Thoracic aorta (tissue), 2 donors: ENCODE measurements around the gene CERT1. TPM values are rescaled to one million over a fixed set of nuclear protein-coding genes. Genes with fewer than 3 reads are reported as not detected.

Experiments
- total RNA-seq, 2 donors: library from RNA; depleted of rRNA; stranded (reverse); fragments of >200 nt; gene quantifications; one replicate each; pipeline versions ENCODE4 v1.1.0 to v1.2.3, GENCODE V29; 2016

Gene CERT1
- total RNA-seq, 2 donors from 2014 or later, result 21.1 to 43.7 TPM

Other genes starting within 250 kb of the CERT1 start
- 10 to 100 TPM; 13.2 to 29.1 TPM for gene HMGCR, start 174.4 kb downstream of the CERT1 start, total RNA-seq
- gene POLK, start 262 bp upstream of the CERT1 start, total RNA-seq, result 10 to 100 TPM; 48.2 to 51.4 TPM
- gene ANKDD1B, start 99.8 kb upstream of the CERT1 start, total RNA-seq, result 1 to 10 TPM in 1 of 2 donors, not detected in 1; 1.6 TPM
- 10 to 100 TPM in 1 of 2 donors, 1 to 10 TPM in 1; 5.1 to 18.4 TPM for gene POC5, start 205.8 kb upstream of the CERT1 start, total RNA-seq